PC-9 (cell line): ENCODE measurements around the gene SMARCA2.

Experiments
- EZH2 ChIP-seq: fragments of 200-600 bp; sonication (generic); IDR thresholded peaks from 2 replicates; pipeline ENCODE4 v1.8.0; 2017; ENCODE audit warnings: antibody characterized with exemption, low read depth
- TF ChIP-seq, protein P1 (sequence below): fragments of 200-600 bp; sonication (generic); conservative IDR thresholded peaks from 2 replicates; pipeline ENCODE4 v1.6.1; 2017; ENCODE audit warnings: mixed run types, antibody characterized with exemption, mild to moderate bottlenecking, moderate library complexity

DNA sequence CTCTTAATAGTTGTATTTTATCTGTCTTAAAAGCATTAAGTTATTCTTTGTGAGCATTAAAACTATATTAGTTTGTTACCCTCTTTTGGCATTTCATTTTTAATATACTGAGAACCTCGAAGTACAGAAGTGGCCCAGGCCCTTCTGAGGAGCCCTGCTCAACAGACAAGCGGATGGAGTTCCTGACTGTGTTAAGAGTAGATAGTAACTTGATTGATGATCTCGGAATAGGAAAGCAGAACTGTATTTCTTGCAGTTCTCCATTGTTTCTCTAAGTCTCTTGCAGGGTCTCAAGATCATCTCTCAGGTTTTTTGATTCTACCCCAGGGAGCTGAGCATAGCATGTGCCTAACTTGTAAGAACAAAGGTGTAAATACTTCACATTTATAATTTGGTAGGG, 139.6 kb downstream of the SMARCA2 start:
- no peak for TF ChIP-seq EZH2
- TF ChIP-seq, protein P1, sequence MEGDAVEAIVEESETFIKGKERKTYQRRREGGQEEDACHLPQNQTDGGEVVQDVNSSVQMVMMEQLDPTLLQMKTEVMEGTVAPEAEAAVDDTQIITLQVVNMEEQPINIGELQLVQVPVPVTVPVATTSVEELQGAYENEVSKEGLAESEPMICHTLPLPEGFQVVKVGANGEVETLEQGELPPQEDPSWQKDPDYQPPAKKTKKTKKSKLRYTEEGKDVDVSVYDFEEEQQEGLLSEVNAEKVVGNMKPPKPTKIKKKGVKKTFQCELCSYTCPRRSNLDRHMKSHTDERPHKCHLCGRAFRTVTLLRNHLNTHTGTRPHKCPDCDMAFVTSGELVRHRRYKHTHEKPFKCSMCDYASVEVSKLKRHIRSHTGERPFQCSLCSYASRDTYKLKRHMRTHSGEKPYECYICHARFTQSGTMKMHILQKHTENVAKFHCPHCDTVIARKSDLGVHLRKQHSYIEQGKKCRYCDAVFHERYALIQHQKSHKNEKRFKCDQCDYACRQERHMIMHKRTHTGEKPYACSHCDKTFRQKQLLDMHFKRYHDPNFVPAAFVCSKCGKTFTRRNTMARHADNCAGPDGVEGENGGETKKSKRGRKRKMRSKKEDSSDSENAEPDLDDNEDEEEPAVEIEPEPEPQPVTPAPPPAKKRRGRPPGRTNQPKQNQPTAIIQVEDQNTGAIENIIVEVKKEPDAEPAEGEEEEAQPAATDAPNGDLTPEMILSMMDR = no peak
